ENCODE data around the gene RNF146. TPM values are rescaled to one million over a fixed set of nuclear protein-coding genes. Genes with fewer than 3 reads are reported as not detected.
A peak's percentile ranks its signal among the peaks of the same experiment; 100 is the strongest.
"Not testable (repeated sequence)": the region's sequence is repeated elsewhere in the genome, so short reads cannot be mapped to it uniquely, and the experiment has no call there.

RNF146 gene
- total RNA-seq, 1 donor, result 11.8 TPM

- DNase-seq (ENCODE audit: low read depth in 2 of 3, low spot score in 2 of 3), result no peak
These were observed 15.5 kb downstream of the RNF146 start for GRCh38 chr6:127282184-127282583.

DNA sequence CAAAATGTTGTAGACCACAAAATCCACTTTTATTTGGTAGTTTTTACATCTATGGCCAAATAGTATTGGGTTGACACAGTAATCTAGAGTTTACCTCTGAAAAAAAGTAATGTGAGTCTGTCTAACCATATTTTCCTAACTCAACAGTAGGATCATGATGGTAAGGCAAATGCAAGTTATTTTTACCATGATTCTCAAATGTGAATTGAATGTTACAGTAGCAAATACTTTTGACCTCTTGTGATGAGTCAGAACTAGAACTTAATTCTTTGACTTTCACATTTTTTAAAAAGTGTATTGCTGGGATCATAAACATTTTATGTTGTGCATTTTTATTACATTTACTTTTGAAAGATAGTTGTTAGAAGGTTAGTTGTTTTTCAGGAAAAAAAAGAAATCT, 22.0 kb downstream of the RNF146 start:
- DNase-seq (ENCODE audit: low read depth in 2 of 3, low spot score in 2 of 3), result no peak

DNA sequence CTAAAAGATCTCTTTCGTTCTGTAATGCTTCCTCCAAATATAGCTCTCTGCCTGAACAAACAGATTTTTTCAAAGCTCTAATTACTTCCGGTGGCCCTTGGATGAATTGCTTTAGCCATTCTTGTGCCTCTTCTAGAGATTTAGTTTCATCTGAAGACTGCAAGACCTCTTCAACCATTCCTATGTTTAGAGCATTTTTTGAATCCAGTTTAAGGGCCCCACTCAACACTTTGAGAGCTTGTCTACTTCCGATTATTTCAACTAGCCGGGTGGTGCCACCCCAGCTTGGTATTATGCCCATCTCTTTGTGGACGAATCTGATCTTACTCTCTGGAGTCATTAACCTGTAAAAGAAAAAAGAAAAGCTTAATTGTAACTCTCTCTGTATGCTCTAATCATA, 23.3 kb downstream of the RNF146 start:
- no peak for DNase-seq (ENCODE audit: low read depth in 2 of 3, low spot score in 2 of 3)

DNA sequence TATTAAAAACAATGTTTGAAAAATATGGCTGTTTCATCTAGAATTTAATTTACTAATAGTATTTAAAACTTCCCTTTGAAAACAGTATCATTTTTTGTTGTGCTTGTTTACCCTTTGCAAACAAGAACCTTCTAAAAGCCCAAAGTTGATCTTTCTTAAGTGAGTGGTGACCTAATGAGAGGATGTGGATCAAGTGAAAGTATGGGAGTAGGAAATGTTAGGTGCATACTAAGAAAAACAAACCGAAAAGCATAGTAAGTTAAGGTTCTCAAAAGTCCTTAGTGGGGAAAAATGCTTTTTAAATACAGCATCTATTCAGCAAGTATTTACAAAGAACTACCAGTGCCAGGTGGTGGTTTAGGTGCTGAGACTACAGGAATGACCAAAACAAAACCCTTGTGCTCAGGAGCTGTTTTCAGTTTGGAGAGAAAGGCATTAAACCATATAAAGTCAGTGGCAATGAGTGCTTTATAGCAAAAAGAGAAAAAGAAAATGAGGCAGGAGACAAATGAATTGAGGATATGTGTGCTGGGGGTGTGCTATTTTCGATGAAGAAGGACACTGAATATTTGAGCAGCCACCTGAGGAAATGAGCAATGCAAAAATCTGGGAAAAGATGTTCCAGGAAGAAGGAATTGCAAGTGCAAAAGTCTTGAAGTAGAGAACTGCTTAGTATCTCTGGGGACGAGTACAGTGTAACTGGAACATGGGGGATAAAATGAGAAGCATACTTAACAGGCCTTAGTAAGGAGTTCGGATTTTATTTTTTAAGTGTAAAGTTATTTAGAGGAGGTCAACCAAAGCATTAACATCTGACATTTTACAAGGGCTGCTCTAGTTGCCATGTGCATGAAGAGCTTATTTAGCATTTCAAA, 24.0 kb downstream of the RNF146 start:
- no peak for DNase-seq (ENCODE audit: low read depth in 2 of 3, low spot score in 2 of 3)

DNA sequence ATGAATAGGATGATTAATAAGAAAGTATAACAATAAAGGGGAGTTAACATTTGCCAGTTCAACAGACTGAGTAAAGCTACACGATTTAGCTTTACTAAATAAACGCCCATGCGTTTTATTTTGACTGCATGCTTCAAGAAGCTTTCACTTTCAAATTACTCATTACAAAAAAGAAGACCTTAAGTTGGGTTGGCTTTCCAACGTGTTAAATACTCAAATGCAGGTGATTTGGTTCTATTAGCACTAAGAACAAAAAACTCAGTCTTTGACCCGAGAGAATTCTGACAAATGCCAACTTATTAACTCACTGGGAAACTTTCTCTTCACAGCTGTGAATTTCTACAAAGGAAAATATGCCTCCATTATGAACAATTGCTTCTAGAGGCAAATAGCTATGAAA, 24.8 kb downstream of the RNF146 start:
- no peak for DNase-seq (ENCODE audit: low read depth in 2 of 3, low spot score in 2 of 3)

DNA sequence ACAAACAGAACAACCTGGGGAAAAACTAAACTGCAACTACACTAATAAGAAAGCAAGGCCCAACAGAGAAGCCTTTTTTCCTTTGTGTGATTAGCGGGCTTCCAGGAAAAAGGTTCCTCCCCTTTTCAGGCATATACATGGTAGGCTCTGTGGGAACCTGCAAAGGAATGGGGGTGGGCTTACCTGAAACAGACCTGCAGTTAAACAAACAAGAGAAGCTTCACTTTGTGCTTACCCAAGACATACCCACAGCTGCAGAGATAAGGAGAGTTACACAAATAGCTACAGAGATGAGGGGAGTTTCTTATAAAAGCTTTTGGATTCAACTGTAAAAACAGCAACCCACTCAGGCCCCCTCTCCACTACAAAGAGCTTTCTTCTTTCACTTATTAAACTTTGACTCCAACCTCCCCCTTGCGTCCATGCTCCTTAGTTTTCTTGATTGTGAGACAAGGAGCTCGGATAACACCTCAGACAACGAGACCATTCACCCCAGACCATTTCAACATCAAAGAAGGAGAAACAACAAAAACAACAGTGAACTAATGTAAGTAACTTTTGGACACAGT, 30.9 kb downstream of the RNF146 start:
- no peak for DNase-seq (ENCODE audit: low read depth in 2 of 3, low spot score in 2 of 3)

DNA sequence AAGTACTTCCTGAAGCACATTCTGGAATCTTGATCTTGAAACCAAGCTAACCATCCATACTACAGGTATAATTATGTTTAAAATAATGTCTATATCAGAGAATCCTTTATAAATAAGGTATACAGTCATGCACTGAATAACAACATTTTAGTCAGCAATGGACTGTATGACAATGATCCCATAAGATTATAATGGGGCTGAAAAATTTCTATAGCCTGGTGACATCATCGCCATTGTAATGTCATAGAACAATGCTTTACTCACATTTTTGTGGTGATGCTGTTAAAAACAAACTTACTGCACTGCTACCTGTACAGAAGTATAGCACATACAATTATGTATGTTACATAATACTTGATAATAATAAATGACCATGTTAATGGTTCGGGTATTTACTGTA, 31.8 kb downstream of the RNF146 start:
- DNase-seq (ENCODE audit: low read depth in 2 of 3, low spot score in 2 of 3), result no peak

- DNase-seq (ENCODE audit: low read depth in 2 of 3, low spot score in 2 of 3), result no peak
These were observed 33.0 kb downstream of the RNF146 start for GRCh38 chr6:127299522-127300240.

DNA sequence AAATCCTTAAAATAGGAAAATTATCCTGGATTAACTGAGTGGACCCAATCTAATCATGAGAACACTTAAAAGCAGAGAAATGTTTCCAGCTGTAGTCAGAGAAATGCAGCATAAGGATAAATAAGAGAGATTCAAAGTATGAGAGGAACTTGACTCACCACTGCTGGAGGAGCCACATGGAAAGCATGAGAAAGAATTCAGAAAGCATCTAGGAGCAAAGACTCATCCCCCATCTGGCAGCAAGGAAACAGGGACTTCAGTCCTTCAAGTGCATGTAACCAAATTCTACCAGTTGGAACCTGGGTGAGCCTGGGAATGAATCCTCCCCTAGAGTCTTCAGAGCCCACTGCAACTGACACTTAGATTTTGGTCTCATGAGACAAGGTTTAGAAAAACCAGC, 33.7 kb downstream of the RNF146 start:
- DNase-seq (ENCODE audit: low read depth in 2 of 3, low spot score in 2 of 3), result no peak

GRCh38 chr6:127301199-127301700, 34.6 kb downstream of the RNF146 start:
- peak in 1 of 3 donors; percentile 7 for DNase-seq (ENCODE audit: low read depth in 2 of 3, low spot score in 2 of 3)

- DNase-seq (ENCODE audit: low read depth in 2 of 3, low spot score in 2 of 3), result peak; percentile 21 to 84 (median 52)
These were observed 36.3 kb downstream of the RNF146 start for GRCh38 chr6:127302728-127303660.

DNA sequence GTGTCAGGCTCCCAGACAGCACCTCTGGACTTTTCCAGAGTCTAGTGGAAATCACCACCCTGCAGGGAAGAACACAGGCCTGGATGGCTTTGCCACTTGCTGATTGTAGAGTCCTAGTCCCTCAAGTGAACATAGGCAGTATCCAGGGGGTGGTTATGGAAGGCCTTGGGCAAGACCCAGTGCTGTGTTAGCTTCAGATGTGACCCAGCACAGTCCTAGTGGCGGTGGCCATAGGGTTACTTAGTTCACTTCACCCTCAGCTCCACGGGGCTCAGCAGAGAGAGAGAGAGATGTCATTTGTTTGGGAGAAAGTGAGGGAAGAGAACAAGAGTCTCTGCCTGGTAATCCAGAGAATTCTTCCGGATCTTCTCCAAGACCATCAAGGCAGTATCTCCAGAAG, 37.3 kb downstream of the RNF146 start:
- no peak for DNase-seq (ENCODE audit: low read depth in 2 of 3, low spot score in 2 of 3)

GRCh38 chr6:127305741-127306140, 39.1 kb downstream of the RNF146 start:
- DNase-seq (ENCODE audit: low read depth in 2 of 3, low spot score in 2 of 3), result no peak

- DNase-seq (ENCODE audit: low read depth in 2 of 3, low spot score in 2 of 3), result no peak
These were observed 50.9 kb downstream of the RNF146 start for GRCh38 chr6:127317388-127318128.

DNA sequence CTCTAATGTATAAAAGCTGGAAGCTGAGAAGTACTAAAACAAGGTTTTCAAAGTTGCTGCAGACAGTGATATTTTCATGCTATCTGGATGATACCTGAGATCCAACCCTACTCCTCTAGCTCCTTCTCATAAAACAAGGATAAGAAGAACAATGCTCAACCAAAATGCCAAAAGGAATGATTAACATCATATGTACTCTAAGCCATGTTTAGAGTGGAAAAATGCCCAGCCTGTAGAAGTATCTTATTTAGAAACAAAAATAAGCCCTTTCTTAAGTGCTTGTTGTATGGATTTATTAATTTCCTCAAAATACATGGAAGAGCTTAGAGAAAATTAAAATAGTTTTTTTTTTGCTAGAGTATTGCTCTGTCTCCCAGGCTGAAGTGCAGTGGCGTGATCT, 53.0 kb downstream of the RNF146 start:
- no peak for DNase-seq (ENCODE audit: low read depth in 2 of 3, low spot score in 2 of 3)

DNA sequence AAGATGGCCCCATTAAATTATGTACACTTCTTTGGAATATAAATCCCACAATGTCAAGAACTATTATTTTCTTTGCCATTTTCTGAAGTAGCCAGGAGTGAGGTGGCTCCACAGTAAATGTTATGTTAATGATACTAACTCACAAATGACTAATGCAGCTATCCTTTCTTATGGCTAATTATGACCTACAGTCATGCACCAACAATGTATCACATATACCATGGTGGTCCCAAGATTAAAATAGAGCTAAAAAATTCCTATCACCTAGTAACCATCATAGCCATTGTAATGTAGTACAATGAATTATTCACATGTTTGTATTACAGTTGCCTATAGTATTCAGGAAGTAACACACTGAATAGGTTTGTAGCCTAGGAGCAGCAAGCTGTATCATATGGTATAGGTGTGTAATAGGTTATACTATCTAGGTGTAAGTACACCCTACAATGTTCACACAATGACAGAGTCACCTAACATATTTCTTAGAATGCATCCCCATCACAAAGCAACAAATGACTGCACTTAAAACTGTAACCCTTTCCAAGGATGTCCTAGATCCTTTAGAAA, 61.5 kb downstream of the RNF146 start:
- DNase-seq (ENCODE audit: low read depth in 2 of 3, low spot score in 2 of 3), result no peak

DNA sequence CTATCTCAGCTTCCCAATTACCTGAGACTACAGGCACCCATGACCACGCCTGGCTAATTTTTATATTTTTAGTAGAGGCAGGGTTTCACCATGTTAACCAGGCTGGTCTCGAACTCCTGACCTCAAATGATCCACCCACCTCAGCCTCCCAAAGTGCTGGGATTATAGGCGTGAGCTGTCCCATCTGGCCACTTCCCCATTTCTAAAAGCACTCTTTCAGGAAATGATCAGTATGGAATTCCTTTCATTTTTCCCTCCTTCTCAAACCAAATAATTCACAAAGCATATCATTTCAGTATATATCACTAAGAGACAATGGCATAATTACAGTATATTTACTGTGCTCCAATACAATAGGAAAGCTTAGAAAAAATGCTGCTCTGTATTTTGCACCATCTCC, 64.6 kb downstream of the RNF146 start:
- DNase-seq (ENCODE audit: low read depth in 2 of 3, low spot score in 2 of 3), result not testable (repeated sequence)

DNA sequence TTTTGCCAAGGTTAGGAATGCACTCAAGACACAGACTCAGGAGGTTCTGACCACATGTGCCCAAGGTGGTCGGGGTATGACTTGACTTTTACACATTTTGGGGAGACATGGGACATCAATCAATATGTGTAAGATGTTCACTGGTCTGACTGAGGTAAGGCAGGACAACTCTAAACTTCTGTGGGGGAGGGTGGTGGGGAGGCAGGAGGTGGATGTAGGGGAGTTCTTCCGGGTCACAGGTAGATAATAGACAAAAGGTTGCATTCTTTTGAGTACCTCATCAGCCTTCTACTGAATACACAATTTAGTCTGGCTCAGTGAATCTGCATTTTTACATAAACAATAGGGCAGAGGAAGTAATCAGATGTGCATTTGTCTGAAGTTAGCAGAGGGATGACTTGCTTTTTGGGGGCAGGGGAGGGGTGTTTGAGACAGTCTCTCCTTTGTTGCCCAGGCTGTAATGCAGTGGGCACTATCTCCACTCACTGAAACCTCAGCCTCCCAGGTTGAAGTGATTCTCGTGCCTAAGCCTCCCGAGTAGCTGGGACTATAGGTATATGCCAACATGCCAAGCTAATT, 65.8 kb downstream of the RNF146 start:
- no peak for DNase-seq (ENCODE audit: low read depth in 2 of 3, low spot score in 2 of 3)
